Endothelial cell of umbilical vein (primary cell): ENCODE measurements around the gene JHY. TPM values are rescaled to one million over a fixed set of nuclear protein-coding genes. Genes with fewer than 3 reads are reported as not detected.
A peak's percentile ranks its signal among the peaks of the same experiment; 100 is the strongest.

Experiments
- BruUV-seq: library from RNA; stranded (reverse); fragments of 400-500 nt; replicated peaks from 2 replicates; lab custom pipeline; 2021; lab: Mats Ljungman, UMichigan
- CTCF ChIA-PET: fragments of 300-600, 350-600 bp; sonication (Branson Sonifier 250); formaldehyde crosslinking; loops from one replicate; lab custom pipeline; 2021; ENCODE audit warnings: antibody characterized with exemption, inconsistent platforms; lab: Charles Lee
- POLR2A ChIA-PET: fragments of 300-600, 350-600 bp; sonication (Branson Sonifier 250); formaldehyde crosslinking; loops from one replicate; lab custom pipeline; 2021; ENCODE audit warnings: antibody characterized with exemption, inconsistent platforms; lab: Charles Lee
- DNase-seq: peaks from one replicate; pipeline ENCODE4 v3.0.0-alpha.2; 2011; ENCODE audit warnings: low read depth, low spot score
- FAIRE-seq: peaks from 2 replicates; lab custom pipeline; 2011; peaks lifted over from hg19 to GRCh38; lab: Jason Lieb, UNC
- H2AFZ ChIP-seq: 2 replicates; pipeline ENCODE4 v1.6.0; 2012; ENCODE audit warnings: low read depth, low read length, control low read depth, inconsistent platforms
- H3K27ac ChIP-seq: 2 replicates; pipeline ENCODE4 v1.5.1; 2011; ENCODE audit warnings: low read depth, mild to moderate bottlenecking, control low read depth, low read length, moderate library complexity; ENCODE audit not compliant: insufficient read depth
- H3K27me3 ChIP-seq, 2 experiments: 2 replicates each; pipeline versions ENCODE4 v1.6.0 to v1.6.1; 2011; ENCODE audit warnings: low read length in 2 of 2, mixed read lengths in 1 of 2; ENCODE audit not compliant: control insufficient read depth in 2 of 2, insufficient read depth in 2 of 2
- H3K36me3 ChIP-seq, 2 experiments: 2 replicates in 1 of 2; 3 replicates in 1 of 2; pipeline ENCODE4 v1.5.1; 2011; ENCODE audit warnings: low read length in 2 of 2, mild to moderate bottlenecking in 1 of 2, moderate library complexity in 1 of 2; ENCODE audit not compliant: control insufficient read depth in 2 of 2, insufficient read depth in 2 of 2; ENCODE audit errors: extremely low read depth in 1 of 2
- H3K4me1 ChIP-seq: 3 replicates; pipeline ENCODE4 v1.5.1; 2011; ENCODE audit warnings: mild to moderate bottlenecking, low read length; ENCODE audit not compliant: control insufficient read depth, insufficient read depth; ENCODE audit errors: extremely low read depth
- H3K4me2 ChIP-seq: 2 replicates; pipeline ENCODE4 v1.6.1; 2011; ENCODE audit warnings: low read length, control low read depth, mixed read lengths; ENCODE audit not compliant: insufficient read depth
- H3K4me3 ChIP-seq, 3 experiments: fragments of 200-600 bp in 1 of 3; sonication (generic), shearing (Covaris generic) in 1 of 3; replicated peaks in 1 of 3; 2 replicates each; pipeline ENCODE4 v1.5.1; 2011 to 2016; ENCODE audit warnings: control low read depth in 3 of 3, low read length in 3 of 3, mild to moderate bottlenecking in 2 of 3, inconsistent platforms in 1 of 3, low read depth in 1 of 3, moderate library complexity in 1 of 3; ENCODE audit not compliant: insufficient read depth in 1 of 3
- H3K79me2 ChIP-seq: 2 replicates; pipeline ENCODE4 v1.6.0; 2012; ENCODE audit warnings: low read length, inconsistent platforms; ENCODE audit not compliant: control insufficient read depth, insufficient read depth
- H3K9ac ChIP-seq: replicated peaks from 2 replicates; pipeline ENCODE3; 2011; ENCODE audit warnings: low read length, control low read depth; ENCODE audit not compliant: insufficient read depth; ENCODE audit errors: extremely low read depth
- H3K9me1 ChIP-seq: replicated peaks from 3 replicates; pipeline ENCODE4 v1.6.0; 2011; ENCODE audit warnings: mild to moderate bottlenecking, low read length; ENCODE audit not compliant: control insufficient read depth, insufficient read depth; ENCODE audit errors: extremely low read depth
- H3K9me3 ChIP-seq: replicated peaks from 2 replicates; pipeline ENCODE4 v1.5.1; 2012; ENCODE audit warnings: low read length, inconsistent platforms; ENCODE audit not compliant: control insufficient read depth, insufficient read depth
- H4K20me1 ChIP-seq: replicated peaks from 2 replicates; pipeline ENCODE3; 2011; ENCODE audit warnings: mild to moderate bottlenecking, low read length; ENCODE audit not compliant: control insufficient read depth, insufficient read depth; ENCODE audit errors: extremely low read depth
- CTCF ChIP-seq, 2 donors: IDR thresholded peaks; 1 replicate in 1 of 2; 2 replicates in 1 of 2; pipeline ENCODE4 v1.5.1; 2011; ENCODE audit warnings: low read length in 2 of 2, mild to moderate bottlenecking in 2 of 2, moderate library complexity in 2 of 2, control low read depth in 1 of 2, inconsistent platforms in 1 of 2, low read depth in 1 of 2; ENCODE audit not compliant: insufficient read depth in 1 of 2; ENCODE audit errors: extremely low read depth in 1 of 2
- EZH2 ChIP-seq: IDR thresholded peaks from 2 replicates; pipeline ENCODE4 v1.6.1; 2012; ENCODE audit warnings: borderline replicate concordance, low read depth, mild to moderate bottlenecking, moderate library complexity, low read length, inconsistent platforms; ENCODE audit not compliant: severe bottlenecking
- FOS ChIP-seq: IDR thresholded peaks from 2 replicates; pipeline ENCODE4 v1.6.1; 2011; ENCODE audit warnings: mild to moderate bottlenecking, low read length, moderate library complexity, borderline replicate concordance; ENCODE audit not compliant: insufficient read depth
- GATA2 ChIP-seq: IDR thresholded peaks from 2 replicates; pipeline ENCODE4 v1.7.0; 2011; ENCODE audit warnings: low read depth, mild to moderate bottlenecking, moderate library complexity, mixed read lengths, low read length; ENCODE audit not compliant: insufficient read length, insufficient read depth
- JUN ChIP-seq: IDR thresholded peaks from 2 replicates; pipeline ENCODE4 v1.6.1; 2011; ENCODE audit warnings: borderline replicate concordance, low read depth; ENCODE audit not compliant: insufficient read length, insufficient read depth
- MAX ChIP-seq: IDR thresholded peaks from 2 replicates; pipeline ENCODE4 v1.6.1; 2011; ENCODE audit not compliant: insufficient read depth, insufficient read length
- POLR2AphosphoS5 ChIP-seq: IDR thresholded peaks from 2 replicates; pipeline ENCODE4 v1.6.1; 2012; ENCODE audit warnings: low read depth, mild to moderate bottlenecking, control low read depth, low read length, moderate library complexity; ENCODE audit not compliant: insufficient read depth
- dilution Hi-C: fragments of 300-500 bp; cut with MboI; formaldehyde crosslinking; loops from one replicate; pipeline ENCODE4 v1.15.0; 2019; ENCODE audit warnings: low sequenced_read_pairs; ENCODE audit not compliant: extremely low pct_ligation_motif_present
- intact Hi-C: fragments of 100-400 bp; cut with micrococcal nuclease; formaldehyde crosslinking; loops from one replicate; pipeline ENCODE4 v1.10.0; 2022
- polyA plus RNA-seq, 4 experiments: library from polyadenylated mRNA; depleted of rRNA in 3 of 4; stranded (reverse) in 3 of 4; unstranded in 1 of 4; fragments of >200 nt; gene quantifications; 2 replicates each; pipeline versions ENCODE4 v1.2.1 to v1.2.3, GENCODE V29; 2011 to 2012; ENCODE audit warnings: missing spikeins in 1 of 4
- total RNA-seq: library from RNA; stranded (reverse); gene quantifications from 2 replicates; pipeline ENCODE4 v1.2.3, GENCODE V29; 2021

Gene JHY
- total and polyA plus RNA-seq, 2 donors (not counting 3 experiments of a cell fraction or from before 2014, with no cell fraction given), result 1.8 to 3.9 TPM

- Histone ChIP-seq H3K9me3 (no peaks in the 10 kb centered on the region), H3K79me2 (no peaks in the 10 kb centered on the region), H3K36me3 (no peaks in the 10 kb centered on the region), H3K27me3 (peaks cover 77 to 96% of the 10 kb centered on the region in 2 experiments), H3K4me3 (no peak overlapping the region), H2AFZ (no peak overlapping the region), H3K9me1 (no peaks in the 10 kb centered on the region), H3K4me1 (no peaks in the 10 kb centered on the region), H3K27ac (no peak overlapping the region), H3K9ac (no peak overlapping the region), H3K4me2 (no peak overlapping the region), H4K20me1 (peaks cover 3% of the 10 kb centered on the region)
- TF ChIP-seq MAX (no peak), EZH2 (peak; percentile 57)
- DNase-seq, result no peak
- intact Hi-C loops (loop anchor here (5.0 kb wide), 1 partner anchor 98 kb away; the partner anchor contains the start of gene JHY), dilution Hi-C loops (no loop called here)
- no TSS peak for BruUV-seq
- ChIA-PET POLR2A (no interaction called here), CTCF (interaction anchor here (0.9 kb wide), 1 partner anchor 14 kb away, joined by 3 read pairs; no protein-coding TSS in a partner anchor)
- no peak for FAIRE-seq
These were observed 97.4 kb downstream of the JHY start for GRCh38 chr11:122979815-122980595.

- DNase-seq (peak; percentile 38), FAIRE-seq (peak; percentile 52)
- Histone ChIP-seq H3K4me2 (no peak within 1 kb of the TSS), H3K4me3 (no peak within 1 kb of the TSS), H4K20me1 (no peaks in the 10 kb centered on the region), H3K79me2 (no peaks in the 10 kb centered on the region), H3K9ac (no peak within 1 kb of the TSS), H3K9me3 (no peaks in the 10 kb centered on the region), H3K9me1 (no peaks in the 10 kb centered on the region), H3K27me3 (peaks cover 77 to 96% of the 10 kb centered on the region in 2 experiments), H3K4me1 (no peaks in the 10 kb centered on the region), H2AFZ (no peak within 1 kb of the TSS), H3K27ac (no peak within 1 kb of the TSS), H3K36me3 (no peaks in the 10 kb centered on the region)
- ChIA-PET POLR2A (no interaction called here), CTCF (interaction anchor here (0.5 to 1.0 kb wide), 3 partner anchors 39 to 1787 kb away, joined by 3 read pairs; no protein-coding TSS in a partner anchor)
- dilution Hi-C loops, result no loop called here
- intact Hi-C loops, result loop anchor here (2.0 to 5.0 kb wide), 2 partner anchors 73 to 99 kb away; partner anchors contain the start of gene JHY
- no TSS peak for BruUV-seq
- TF ChIP-seq CTCF (IDR thresholded peaks at IDR 0.05; ENCODE audit: extremely low read depth in 1 of 2, insufficient read depth in 1 of 2, low read depth in 1 of 2, low read length in 2 of 2) (no peak), GATA2 (no peak), EZH2 (peak; percentile 11), JUN (no peak), FOS (no peak), MAX (no peak), POLR2AphosphoS5 (no peak)
These were observed 99.1 kb downstream of the JHY start, which contains the start of gene BSX for GRCh38 chr11:122981388-122982264. TSS of gene BSX (minus strand) at chr11:122981834. CDS start at chr11:122981671, 163 bp downstream.
